ENCODE measurements around the gene PAPOLB.

DNA sequence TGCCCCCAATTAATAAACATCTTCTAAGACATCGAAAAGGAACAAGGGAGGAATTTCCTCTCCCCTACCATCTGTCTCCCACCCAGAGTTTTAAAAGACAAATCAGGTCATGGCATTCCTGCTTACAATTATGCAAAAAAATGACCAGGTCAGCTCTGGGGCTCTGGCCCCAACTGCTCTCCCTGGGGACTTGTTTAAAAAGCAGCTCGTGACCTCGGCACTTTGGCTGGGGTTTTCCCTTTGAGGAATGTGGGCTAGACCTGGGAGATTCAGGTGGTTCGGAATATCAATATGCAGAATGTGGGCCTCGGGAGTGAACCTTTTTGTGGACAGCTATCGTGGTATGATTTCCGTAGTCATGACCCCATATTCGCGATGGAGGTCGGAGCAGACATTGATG lies 22.3 kb upstream of the PAPOLB start:
- no peak for TF ChIP-seq CTCF (conservative IDR thresholded peaks at IDR 0.05)
- TF ChIP-seq EZH2 (IDR thresholded peaks at IDR 0.05; ENCODE audit: low read depth): no peak

All from PC-9 (cell line).